Omental fat pad (tissue), 4 donors: ENCODE measurements around the gene ACTBL2. TPM values are rescaled to one million over a fixed set of nuclear protein-coding genes. Genes with fewer than 3 reads are reported as not detected.

Experiments used
- ATAC-seq: fragments of 150-250 bp; one replicate; pipeline ENCODE4 v1.9.1; 2016; ENCODE audit warnings: mild to moderate bottlenecking, moderate library complexity; ENCODE audit not compliant: low FRiP score
- DNase-seq: peaks from one replicate; pipeline ENCODE4 v3.0.0-alpha.2; 2019; ENCODE audit warnings: low spot score
- total RNA-seq, 4 donors: library from RNA; depleted of rRNA; stranded (reverse); fragments of >200 nt; gene quantifications; one replicate each; pipeline ENCODE4 v1.1.0, GENCODE V29; 2016
- TF ChIP-seq, protein P1 (sequence below), 3 donors: fragments of 450-650 bp; IDR thresholded peaks; one replicate each; pipeline ENCODE4 v1.5.1; 2016 to 2017; ENCODE audit warnings: antibody characterized with exemption in 3 of 3, mild to moderate bottlenecking in 3 of 3, moderate library complexity in 2 of 3

Gene ACTBL2
- total RNA-seq, 4 donors from 2014 or later, result 0.12 to 0.19 TPM; not detected in 2

- TF ChIP-seq, protein P1, sequence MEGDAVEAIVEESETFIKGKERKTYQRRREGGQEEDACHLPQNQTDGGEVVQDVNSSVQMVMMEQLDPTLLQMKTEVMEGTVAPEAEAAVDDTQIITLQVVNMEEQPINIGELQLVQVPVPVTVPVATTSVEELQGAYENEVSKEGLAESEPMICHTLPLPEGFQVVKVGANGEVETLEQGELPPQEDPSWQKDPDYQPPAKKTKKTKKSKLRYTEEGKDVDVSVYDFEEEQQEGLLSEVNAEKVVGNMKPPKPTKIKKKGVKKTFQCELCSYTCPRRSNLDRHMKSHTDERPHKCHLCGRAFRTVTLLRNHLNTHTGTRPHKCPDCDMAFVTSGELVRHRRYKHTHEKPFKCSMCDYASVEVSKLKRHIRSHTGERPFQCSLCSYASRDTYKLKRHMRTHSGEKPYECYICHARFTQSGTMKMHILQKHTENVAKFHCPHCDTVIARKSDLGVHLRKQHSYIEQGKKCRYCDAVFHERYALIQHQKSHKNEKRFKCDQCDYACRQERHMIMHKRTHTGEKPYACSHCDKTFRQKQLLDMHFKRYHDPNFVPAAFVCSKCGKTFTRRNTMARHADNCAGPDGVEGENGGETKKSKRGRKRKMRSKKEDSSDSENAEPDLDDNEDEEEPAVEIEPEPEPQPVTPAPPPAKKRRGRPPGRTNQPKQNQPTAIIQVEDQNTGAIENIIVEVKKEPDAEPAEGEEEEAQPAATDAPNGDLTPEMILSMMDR (IDR thresholded peaks at IDR 0.05), result no peak
- no peak for ATAC-seq
- DNase-seq, result no peak
Measured at GRCh38 chr5:57431759-57432158, 50.9 kb downstream of the ACTBL2 start.
